HG02798 (cell line): ENCODE results near the gene IL11RA.
A peak's percentile ranks its signal among the peaks of the same experiment; 100 is the strongest.

Experiments used
- ATAC-seq: cut with Tn5 transposase; IDR thresholded peaks from one replicate; pipeline ENCODE4 v1.9.1; 2021; ENCODE audit warnings: mild to moderate bottlenecking; ENCODE audit not compliant: unreplicated experiment, poor library complexity

Gene IL11RA

GRCh38 chr9:34684145-34684544 is 32.2 kb downstream of the IL11RA start:
- no peak for ATAC-seq

- no peak for ATAC-seq
Observed at GRCh38 chr9:34684816-34685215, 32.8 kb downstream of the IL11RA start.

GRCh38 chr9:34685591-34685990 is 33.6 kb downstream of the IL11RA start:
- no peak for ATAC-seq

GRCh38 chr9:34686231-34686630 is 34.2 kb downstream of the IL11RA start:
- ATAC-seq: no peak

GRCh38 chr9:34686732-34687131 is 34.7 kb downstream of the IL11RA start:
- ATAC-seq: no peak

GRCh38 chr9:34687276-34688030 is 35.5 kb downstream of the IL11RA start:
- no peak for ATAC-seq

GRCh38 chr9:34688329-34689115 is 36.5 kb downstream of the IL11RA start:
- ATAC-seq: no peak

GRCh38 chr9:34689116-34689470 is 37.1 kb downstream of the IL11RA start:
- no peak for ATAC-seq

GRCh38 chr9:34689512-34689911 is 37.5 kb downstream of the IL11RA start:
- ATAC-seq: no peak

- ATAC-seq: no peak
Observed at GRCh38 chr9:34690983-34691935, 39.3 kb downstream of the IL11RA start, which contains the start of gene CCL19. Gene CCL19 (minus strand): TSS chr9:34691276. CDS start chr9:34691139, 137 bp downstream.

- no peak for ATAC-seq
Observed at GRCh38 chr9:34691936-34692315, 39.9 kb downstream of the IL11RA start.

GRCh38 chr9:34693560-34693959 is 41.6 kb downstream of the IL11RA start:
- no peak for ATAC-seq

- no peak for ATAC-seq
Observed at GRCh38 chr9:34694811-34695210, 42.8 kb downstream of the IL11RA start.

- ATAC-seq: no peak
Observed at GRCh38 chr9:34701023-34701768, 49.2 kb downstream of the IL11RA start.

GRCh38 chr9:34701769-34702736 is 50.1 kb downstream of the IL11RA start:
- peak; percentile 69 for ATAC-seq

- ATAC-seq: no peak
Observed at GRCh38 chr9:34707130-34707529, 55.1 kb downstream of the IL11RA start.

GRCh38 chr9:34709196-34709978 is 57.4 kb downstream of the IL11RA start:
- no peak for ATAC-seq

GRCh38 chr9:34710023-34710422 is 58.0 kb downstream of the IL11RA start, which contains the start of gene CCL21:
Gene CCL21 (minus strand): TSS chr9:34710136. CDS start chr9:34710066, 70 bp downstream.
- ATAC-seq: no peak
